HFFc6 (cell line): ENCODE measurements around the gene ADGRG1. TPM values are rescaled to one million over a fixed set of nuclear protein-coding genes. Genes with fewer than 3 reads are reported as not detected.
A peak's percentile ranks its signal among the peaks of the same experiment; 100 is the strongest.

ENCODE experiments used
- DNase-seq: peaks from one replicate; pipeline ENCODE4 v3.0.0-alpha.2; 2018
- H3K27ac Mint-ChIP-seq: 2 replicates; pipeline ENCODE4 v1.8.0; 2020; ENCODE audit warnings: mild to moderate bottlenecking, mixed read lengths
- H3K27me3 Mint-ChIP-seq: 2 replicates; pipeline ENCODE4 v1.8.0; 2021; ENCODE audit warnings: mild to moderate bottlenecking, moderate library complexity, mixed read lengths; ENCODE audit not compliant: insufficient read depth
- H3K36me3 Mint-ChIP-seq: 2 replicates; pipeline ENCODE4 v1.8.0; 2021; ENCODE audit warnings: low read depth, mixed read lengths
- H3K4me1 Mint-ChIP-seq: 2 replicates; pipeline ENCODE4 v1.8.0; 2020; ENCODE audit warnings: low read depth, mixed read lengths
- H3K4me3 Mint-ChIP-seq: 2 replicates; pipeline ENCODE4 v1.8.0; 2020; ENCODE audit warnings: mild to moderate bottlenecking, moderate library complexity, mixed read lengths
- H3K9me3 Mint-ChIP-seq: 2 replicates; pipeline ENCODE4 v1.8.0; 2020; ENCODE audit warnings: mild to moderate bottlenecking, mixed read lengths
- CTCF ChIP-seq: fragments of 200-600 bp; sonication (generic); IDR thresholded peaks from 2 replicates; pipeline ENCODE4 v1.5.0; 2021; ENCODE audit warnings: antibody characterized with exemption, mild to moderate bottlenecking
- total RNA-seq, 6 experiments: library from RNA; stranded (reverse); fragmentation: NEBNext Ultra II Directional; extraction: Animal tissue kit (Norgen Biotek cat#: 25700); gene quantifications; 2 replicates in 1 of 6; 3 replicates in 5 of 6; pipeline ENCODE4 v1.2.3, GENCODE V29; 2021

Gene ADGRG1
- total RNA-seq, 6 experiments from 2014 or later = 0.18 to 1.4 (median 0.50) TPM

GRCh38 chr16:57643910-57644309 is 15.5 kb downstream of the ADGRG1 start:
- TF ChIP-seq CTCF = no peak

GRCh38 chr16:57644383-57645014 is 16.1 kb downstream of the ADGRG1 start:
- H3K4me1 Mint-ChIP-seq = peaks cover 31% of the 10 kb centered on the region
- no peaks in the 10 kb centered on the region for H3K36me3 Mint-ChIP-seq
- H3K9me3 Mint-ChIP-seq = no peaks in the 10 kb centered on the region
- DNase-seq = no peak
- H3K27ac Mint-ChIP-seq = no peak overlapping the region
- peaks cover 6% of the 10 kb centered on the region; the same call in 1 of the 2 replicates for H3K27me3 Mint-ChIP-seq
- no peak overlapping the region for H3K4me3 Mint-ChIP-seq
- TF ChIP-seq CTCF = no peak

More at GRCh38 chr16:57643910-57644309, 15.5 kb downstream of the ADGRG1 start:
- no peaks in the 10 kb centered on the region for H3K36me3 Mint-ChIP-seq
- peaks cover 31% of the 10 kb centered on the region for H3K4me1 Mint-ChIP-seq
- DNase-seq = no peak
- peaks cover 4% of the 10 kb centered on the region; the same call in 1 of the 2 replicates for H3K27me3 Mint-ChIP-seq
- no peaks in the 10 kb centered on the region for H3K9me3 Mint-ChIP-seq
- no peak overlapping the region for H3K4me3 Mint-ChIP-seq
- no peak overlapping the region for H3K27ac Mint-ChIP-seq

- H3K9me3 Mint-ChIP-seq = no peaks in the 10 kb centered on the region
- no peak overlapping the region for H3K27ac Mint-ChIP-seq
- H3K4me1 Mint-ChIP-seq = peaks cover 31% of the 10 kb centered on the region
- no peak for TF ChIP-seq CTCF
- no peak overlapping the region for H3K4me3 Mint-ChIP-seq
- DNase-seq = no peak
- H3K36me3 Mint-ChIP-seq = no peaks in the 10 kb centered on the region
- peaks cover 8% of the 10 kb centered on the region for H3K27me3 Mint-ChIP-seq
Observed at GRCh38 chr16:57645169-57645568, 16.7 kb downstream of the ADGRG1 start.

- no peaks in the 10 kb centered on the region for H3K36me3 Mint-ChIP-seq
- TF ChIP-seq CTCF = no peak
- H3K4me3 Mint-ChIP-seq = no peak overlapping the region
- DNase-seq = peak; percentile 18
- H3K27me3 Mint-ChIP-seq = peaks cover 6% of the 10 kb centered on the region
- no peak overlapping the region for H3K27ac Mint-ChIP-seq
- H3K9me3 Mint-ChIP-seq = no peaks in the 10 kb centered on the region
- H3K4me1 Mint-ChIP-seq = peaks cover 31% of the 10 kb centered on the region
Observed at GRCh38 chr16:57645691-57646387, 17.4 kb downstream of the ADGRG1 start.

GRCh38 chr16:57646388-57647039 is 18.1 kb downstream of the ADGRG1 start:
- Mint-ChIP-seq H3K27ac (no peak overlapping the region; the same call in 1 of the 2 replicates), H3K4me1 (peaks cover 31% of the 10 kb centered on the region), H3K36me3 (no peaks in the 10 kb centered on the region), H3K27me3 (peaks cover 6% of the 10 kb centered on the region), H3K4me3 (no peak overlapping the region), H3K9me3 (no peaks in the 10 kb centered on the region)
- DNase-seq = no peak
- TF ChIP-seq CTCF = no peak
